ENCODE results near the gene NTMT1. TPM values are rescaled to one million over a fixed set of nuclear protein-coding genes. Genes with fewer than 3 reads are reported as not detected.
A peak's percentile ranks its signal among the peaks of the same experiment; 100 is the strongest.

Gene NTMT1
- total and polyA plus RNA-seq, 9 of the 15 experiments (the other 6 are each of a cell fraction or from before 2014, with no cell fraction given), result 42.1 to 116 (median 74.7) TPM

GRCh38 chr9:129602598-129603415 is 23.2 kb upstream of the NTMT1 start (continued):
- peak; percentile 86 to 91 for TF ChIP-seq KDM1A (IDR thresholded peaks at IDR 0.05)
- peak; percentile 19 for TF ChIP-seq PHF20 (IDR thresholded peaks at IDR 0.05; ENCODE audit: partially characterized antibody)
- TF ChIP-seq ADNP (tag; IDR thresholded peaks at IDR 0.05), result peak; percentile 78; the same call in 1 of the 2 replicates
- peak; percentile 57; the same call in 1 of the 2 replicates for TF ChIP-seq NBN (IDR thresholded peaks at IDR 0.05; ENCODE audit: low read depth)
- TF ChIP-seq ID3 (CRISPR knock-in tag; IDR thresholded peaks at IDR 0.05), result no peak
- TF ChIP-seq ID3 (tag; IDR thresholded peaks at IDR 0.05), result no peak
- 0 out of 2 replicates have a peak, but pooled peaks have one; percentile 21 for TF ChIP-seq ARID2 (IDR thresholded peaks at IDR 0.05)
- TF ChIP-seq ZNF512 (tag; IDR thresholded peaks at IDR 0.05), result peak; percentile 62; the same call in 1 of the 2 replicates
- TF ChIP-seq BCOR (IDR thresholded peaks at IDR 0.05), result peak; percentile 98
- peak; percentile 54; the same call in 1 of the 2 replicates for TF ChIP-seq HDGF (IDR thresholded peaks at IDR 0.05)
- peak; percentile 40 for TF ChIP-seq BRD9 (IDR thresholded peaks at IDR 0.05; ENCODE audit: low read depth, partially characterized antibody)
- TF ChIP-seq NR4A1 (CRISPR knock-in tag; IDR thresholded peaks at IDR 0.05), result no peak
- TF ChIP-seq NR4A1 (tag; IDR thresholded peaks at IDR 0.05), result no peak
- peak; percentile 88 for TF ChIP-seq PKNOX1 (IDR thresholded peaks at IDR 0.05)
- peak; percentile 74 for TF ChIP-seq ETV1 (tag; conservative IDR thresholded peaks at IDR 0.05; ENCODE audit: low read depth)
- TF ChIP-seq SAFB2 (IDR thresholded peaks at IDR 0.05; ENCODE audit: borderline replicate concordance, low read depth, low read length, severe bottlenecking), result no peak
- peak; percentile 18; the same call in 1 of the 2 replicates for TF ChIP-seq ESRRA (IDR thresholded peaks at IDR 0.05; ENCODE audit: borderline replicate concordance, low read depth)
- TF ChIP-seq CREBBP (IDR thresholded peaks at IDR 0.05; ENCODE audit: low read depth, low read length), result peak; percentile 10
- TF ChIP-seq CC2D1A (IDR thresholded peaks at IDR 0.05), result peak; percentile 17; the same call in 1 of the 2 replicates
- 0 out of 2 replicates have a peak, but pooled peaks have one; percentile 43 for TF ChIP-seq ELF4 (CRISPR knock-in tag; IDR thresholded peaks at IDR 0.05)
- TF ChIP-seq NFIC (IDR thresholded peaks at IDR 0.05), result peak; percentile 92
- peak; percentile 76 for TF ChIP-seq PRDM10 (IDR thresholded peaks at IDR 0.05; ENCODE audit: partially characterized antibody)
- TF ChIP-seq KDM4B (IDR thresholded peaks at IDR 0.05; ENCODE audit: borderline replicate concordance in 2 of 2, low read depth in 1 of 2), result 0 out of 4 replicates have a peak, but pooled peaks of 1 of the 2 experiments have one; percentile 48

All from K562 (cell line).